ENCODE data around the gene SRGAP1. TPM values are rescaled to one million over a fixed set of nuclear protein-coding genes. Genes with fewer than 3 reads are reported as not detected.
A peak's percentile ranks its signal among the peaks of the same experiment; 100 is the strongest.

SRGAP1 gene
- total and polyA plus RNA-seq, 2 donors from 2014 or later: 1.8 to 13.5 TPM

GRCh38 chr12:63843254-63843720 is 1.2 kb upstream of the SRGAP1 start:
- no peaks in the 10 kb centered on the region for H3K9me3 ChIP-seq (ENCODE audit: control insufficient read depth in 2 of 3, insufficient read depth in 1 of 3, low read length in 3 of 3)
- no peaks in the 10 kb centered on the region for H3K27me3 ChIP-seq (ENCODE audit: control insufficient read depth, insufficient read depth, low read length)
- H3K9ac ChIP-seq (ENCODE audit: low read length in 3 of 3): peak overlapping the region; percentile 42 to 51 (median 50)
- H3K27ac ChIP-seq (ENCODE audit: low read depth in 2 of 2, low read length in 2 of 2): peak overlapping the region; percentile 85 to 90
- TF ChIP-seq, protein P1, sequence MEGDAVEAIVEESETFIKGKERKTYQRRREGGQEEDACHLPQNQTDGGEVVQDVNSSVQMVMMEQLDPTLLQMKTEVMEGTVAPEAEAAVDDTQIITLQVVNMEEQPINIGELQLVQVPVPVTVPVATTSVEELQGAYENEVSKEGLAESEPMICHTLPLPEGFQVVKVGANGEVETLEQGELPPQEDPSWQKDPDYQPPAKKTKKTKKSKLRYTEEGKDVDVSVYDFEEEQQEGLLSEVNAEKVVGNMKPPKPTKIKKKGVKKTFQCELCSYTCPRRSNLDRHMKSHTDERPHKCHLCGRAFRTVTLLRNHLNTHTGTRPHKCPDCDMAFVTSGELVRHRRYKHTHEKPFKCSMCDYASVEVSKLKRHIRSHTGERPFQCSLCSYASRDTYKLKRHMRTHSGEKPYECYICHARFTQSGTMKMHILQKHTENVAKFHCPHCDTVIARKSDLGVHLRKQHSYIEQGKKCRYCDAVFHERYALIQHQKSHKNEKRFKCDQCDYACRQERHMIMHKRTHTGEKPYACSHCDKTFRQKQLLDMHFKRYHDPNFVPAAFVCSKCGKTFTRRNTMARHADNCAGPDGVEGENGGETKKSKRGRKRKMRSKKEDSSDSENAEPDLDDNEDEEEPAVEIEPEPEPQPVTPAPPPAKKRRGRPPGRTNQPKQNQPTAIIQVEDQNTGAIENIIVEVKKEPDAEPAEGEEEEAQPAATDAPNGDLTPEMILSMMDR (IDR thresholded peaks at IDR 0.05; ENCODE audit: borderline replicate concordance, extremely low read depth, insufficient read depth): no peak
- intact Hi-C loops (cut with DNase I): no loop called here
- no peak for DNase-seq
- no peak for FAIRE-seq
- no peaks in the 10 kb centered on the region for H3K36me3 ChIP-seq (ENCODE audit: control insufficient read depth in 2 of 3, insufficient read depth in 3 of 3, low read length in 3 of 3)
- H3K4me3 ChIP-seq (ENCODE audit: low read length in 3 of 3): peak overlapping the region; percentile 61 to 99 (median 69)
- H3K4me1 ChIP-seq (ENCODE audit: control insufficient read depth in 2 of 3, insufficient read depth in 2 of 3, low read depth in 1 of 3, low read length in 3 of 3): peaks cover 3 to 9% (median 4%) of the 10 kb centered on the region in 3 donors

DNA sequence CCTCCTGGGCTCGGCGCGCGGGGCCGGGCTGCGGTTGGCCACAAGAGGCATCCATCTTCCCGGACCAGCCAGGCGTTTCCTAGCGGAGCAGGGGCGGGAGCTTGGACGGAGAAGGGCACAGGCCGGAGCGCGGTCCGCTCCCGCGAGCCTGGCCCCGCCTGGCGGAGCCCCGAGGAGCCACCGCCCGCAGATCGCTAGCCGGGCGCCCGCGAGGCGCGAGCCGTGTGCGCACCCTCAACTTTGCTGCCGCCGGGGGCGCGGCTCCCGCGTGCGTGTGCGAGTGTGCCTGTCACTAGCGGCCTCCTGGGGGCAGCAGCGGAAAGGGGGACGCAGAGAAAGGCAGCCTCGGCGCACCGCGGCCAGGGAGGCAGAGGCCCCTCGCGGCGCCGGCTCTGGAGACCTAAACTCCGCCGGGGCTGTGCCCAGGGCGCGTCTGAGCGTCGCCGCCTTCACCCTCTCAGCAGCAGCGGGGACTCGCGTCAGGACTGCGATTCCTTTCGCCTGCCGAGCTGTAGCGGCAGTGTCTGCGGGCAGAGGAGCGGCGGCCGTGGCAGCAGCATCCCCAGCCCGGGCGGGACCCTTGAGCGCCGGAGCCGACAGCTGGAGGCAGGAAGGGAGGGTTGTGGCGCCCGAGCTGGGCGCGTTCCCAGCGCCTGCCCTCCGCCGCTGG is 644 bp upstream of the SRGAP1 start:
- peaks cover 3 to 9% (median 4%) of the 10 kb centered on the region in 3 donors for H3K4me1 ChIP-seq (ENCODE audit: control insufficient read depth in 2 of 3, insufficient read depth in 2 of 3, low read depth in 1 of 3, low read length in 3 of 3)
- peak overlapping the region; percentile 85 to 90 for H3K27ac ChIP-seq (ENCODE audit: low read depth in 2 of 2, low read length in 2 of 2)
- intact Hi-C loops (cut with DNase I): no loop called here
- peak overlapping the region; percentile 38 to 97 (median 92) for H3K9ac ChIP-seq (ENCODE audit: low read length in 3 of 3)
- FAIRE-seq: no peak
- H3K4me3 ChIP-seq (ENCODE audit: low read length in 3 of 3): peak overlapping the region; percentile 62 to 99 (median 99)
- TF ChIP-seq, protein P1 (IDR thresholded peaks at IDR 0.05; ENCODE audit: borderline replicate concordance, extremely low read depth, insufficient read depth): peak; percentile 88
- H3K36me3 ChIP-seq (ENCODE audit: control insufficient read depth in 2 of 3, insufficient read depth in 3 of 3, low read length in 3 of 3): no peaks in the 10 kb centered on the region
- H3K27me3 ChIP-seq (ENCODE audit: control insufficient read depth, insufficient read depth, low read length): no peaks in the 10 kb centered on the region
- DNase-seq: peak; percentile 95 to 98 (median 97)
- H3K9me3 ChIP-seq (ENCODE audit: control insufficient read depth in 2 of 3, insufficient read depth in 1 of 3, low read length in 3 of 3): no peaks in the 10 kb centered on the region

GRCh38 chr12:63845726-63846125 is 1.2 kb downstream of the SRGAP1 start:
- H3K9ac ChIP-seq (ENCODE audit: low read length in 3 of 3): peak overlapping the region; percentile 25 to 96 (median 32)
- no peak overlapping the region for H3K27ac ChIP-seq (ENCODE audit: low read depth in 2 of 2, low read length in 2 of 2)
- no peaks in the 10 kb centered on the region for H3K27me3 ChIP-seq (ENCODE audit: control insufficient read depth, insufficient read depth, low read length)
- no peak for FAIRE-seq
- peaks cover 3 to 17% (median 16%) of the 10 kb centered on the region in 3 donors for H3K4me1 ChIP-seq (ENCODE audit: control insufficient read depth in 2 of 3, insufficient read depth in 2 of 3, low read depth in 1 of 3, low read length in 3 of 3)
- H3K4me3 ChIP-seq (ENCODE audit: low read length in 3 of 3): peak overlapping the region; percentile 95 to 99 (median 99)
- intact Hi-C loops (cut with DNase I): no loop called here
- TF ChIP-seq, protein P1 (IDR thresholded peaks at IDR 0.05; ENCODE audit: borderline replicate concordance, extremely low read depth, insufficient read depth): no peak
- no peaks in the 10 kb centered on the region for H3K36me3 ChIP-seq (ENCODE audit: control insufficient read depth in 2 of 3, insufficient read depth in 3 of 3, low read length in 3 of 3)
- DNase-seq: peak in 1 of 5 donors; percentile 46
- H3K9me3 ChIP-seq (ENCODE audit: control insufficient read depth in 2 of 3, insufficient read depth in 1 of 3, low read length in 3 of 3): no peaks in the 10 kb centered on the region

Data from kidney (tissue), 14 donors.